Ectodermal cell (in vitro differentiated cells): ENCODE results near the gene RBL2.
"Not testable (repeated sequence)": the region's sequence is repeated elsewhere in the genome, so short reads cannot be mapped to it uniquely, and the experiment has no call there.

Experiments used
- H3K27ac ChIP-seq: 2 replicates; pipeline ENCODE4 v1.7.0; 2013; ENCODE audit warnings: mild to moderate bottlenecking, low read depth, low read length; ENCODE audit not compliant: insufficient read depth, poor library complexity, severe bottlenecking
- H3K27me3 ChIP-seq: 2 replicates; pipeline ENCODE4 v1.7.0; 2013; ENCODE audit warnings: mild to moderate bottlenecking, low read length; ENCODE audit not compliant: insufficient read depth, control insufficient read depth, poor library complexity, severe bottlenecking
- H3K36me3 ChIP-seq: one replicate; pipeline ENCODE4 v1.7.0; 2013; ENCODE audit warnings: low read length; ENCODE audit not compliant: control insufficient read depth, insufficient read depth
- H3K4me1 ChIP-seq: one replicate; pipeline ENCODE4 v1.7.0; 2013; ENCODE audit warnings: low read length; ENCODE audit not compliant: control insufficient read depth, insufficient read depth
- H3K4me3 ChIP-seq: 2 replicates; pipeline ENCODE4 v1.7.0; 2013; ENCODE audit warnings: low read depth, low read length, control low read depth; ENCODE audit not compliant: insufficient read depth
- H3K9me3 ChIP-seq: 2 replicates; pipeline ENCODE4 v1.7.0; 2013; ENCODE audit warnings: mild to moderate bottlenecking, low read length, moderate library complexity; ENCODE audit not compliant: control insufficient read depth
- WGBS, 2 experiments: methylation state at CpG; one replicate each; pipeline ENCODE4 v1.1.7; 2013; ENCODE audit warnings: missing lambda C conversion rate in 2 of 2; 5-methylcytosine and 5-hydroxymethylcytosine counted together

Gene RBL2

DNA sequence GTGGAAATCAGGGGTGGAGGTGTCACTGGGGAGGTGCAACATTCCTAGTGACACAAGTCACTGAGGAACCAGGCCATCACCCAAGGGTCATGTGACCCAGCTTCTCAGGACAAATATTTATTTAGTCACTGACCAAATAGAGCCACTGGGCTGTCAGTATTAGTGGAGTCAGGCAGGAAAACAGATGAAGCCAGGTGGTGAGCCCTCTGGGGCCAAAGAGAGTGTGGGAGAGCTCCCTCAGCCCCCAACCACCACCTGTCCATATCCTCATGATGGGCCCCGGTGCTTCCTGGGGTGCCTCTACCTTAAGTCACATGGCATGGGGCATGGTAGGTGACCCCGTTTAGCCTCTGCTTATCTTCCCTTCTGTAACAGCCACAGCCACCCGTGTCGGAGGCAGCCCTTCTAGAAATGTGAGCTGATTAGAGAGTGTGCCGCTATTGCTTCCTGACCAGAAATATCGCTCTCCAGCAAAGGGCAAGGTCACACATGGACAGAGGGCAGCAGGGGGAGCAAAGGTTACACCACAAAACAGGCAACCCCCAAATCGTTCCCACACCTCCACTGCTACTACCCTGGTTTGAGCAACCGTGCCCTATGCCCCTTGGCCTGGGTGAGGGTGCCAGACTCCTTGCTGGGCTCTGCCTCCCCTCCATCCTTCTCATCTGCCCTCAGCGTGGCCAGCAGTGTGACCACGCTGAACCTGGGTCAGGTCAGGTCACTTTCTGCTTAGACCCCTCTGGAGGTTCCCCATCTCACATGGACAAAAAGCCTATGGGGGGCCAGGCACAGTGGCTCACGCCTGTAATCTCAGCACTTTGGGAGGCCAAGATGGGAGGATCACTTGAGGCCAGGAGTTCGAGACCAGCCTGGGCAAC is 77.4 kb downstream of the RBL2 start:
- no peak overlapping the region for H3K4me3 ChIP-seq
- no peaks in the 10 kb centered on the region for H3K9me3 ChIP-seq
- H3K4me1 ChIP-seq: peaks cover 6% of the 10 kb centered on the region
- no peaks in the 10 kb centered on the region for H3K36me3 ChIP-seq
- whole genome bisulfite sequencing, 2 experiments: 93 to 94% methylated on average over 12 of the region's 12 CpGs
- no peak overlapping the region for H3K27ac ChIP-seq
- H3K27me3 ChIP-seq: no peaks in the 10 kb centered on the region

DNA sequence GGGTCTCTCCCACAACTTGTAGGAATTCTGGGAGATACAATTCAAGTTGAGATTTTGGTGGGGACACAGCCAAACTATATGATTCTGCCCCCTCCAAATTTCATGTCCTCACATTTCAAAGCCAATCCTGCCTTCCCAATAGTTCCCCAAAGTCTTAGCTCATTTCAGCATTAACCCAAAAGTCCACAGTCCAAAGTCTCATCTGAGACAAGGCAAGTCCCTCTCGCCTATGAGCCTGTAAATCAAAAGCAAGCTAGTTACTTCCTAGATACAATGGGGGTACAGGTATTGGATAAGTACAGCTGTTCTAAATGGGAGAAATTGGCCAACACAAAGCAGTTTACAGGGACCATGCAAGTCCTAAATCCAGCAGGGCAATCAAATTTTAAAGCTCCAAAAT is 78.5 kb downstream of the RBL2 start:
- 83 to 100% methylated on average over 1 of the region's 1 CpG for WGBS, 2 experiments
- H3K4me1 ChIP-seq, H3K9me3 ChIP-seq, H3K36me3 ChIP-seq, H3K27ac ChIP-seq, H3K4me3 ChIP-seq, H3K27me3 ChIP-seq: not testable (repeated sequence)

DNA sequence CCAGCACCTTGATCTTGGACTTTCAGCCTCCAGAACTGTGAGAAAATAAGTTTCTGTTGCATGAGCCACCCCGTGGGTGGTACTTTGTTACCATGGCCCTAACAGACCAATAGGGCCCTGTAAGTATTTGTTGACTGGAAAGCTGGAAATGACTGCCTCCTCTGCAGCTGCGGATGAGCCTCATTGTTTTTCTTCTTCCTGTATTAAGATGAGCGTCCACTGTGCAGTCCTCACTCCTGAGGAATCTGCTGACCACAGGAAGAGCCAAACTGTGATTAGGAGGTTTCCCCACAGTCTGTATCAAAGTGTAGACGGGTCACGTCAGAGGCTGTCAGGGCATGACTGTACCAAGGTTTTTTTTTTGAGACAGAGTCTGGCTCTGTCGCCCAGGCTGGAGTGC is 81.0 kb downstream of the RBL2 start:
- H3K4me3 ChIP-seq: no peak overlapping the region
- H3K27ac ChIP-seq: no peak overlapping the region
- WGBS, 2 experiments: 92 to 95% methylated on average over 6 of the region's 6 CpGs
- H3K36me3 ChIP-seq: no peaks in the 10 kb centered on the region
- H3K4me1 ChIP-seq: peaks cover 6% of the 10 kb centered on the region
- no peaks in the 10 kb centered on the region for H3K9me3 ChIP-seq
- H3K27me3 ChIP-seq: no peaks in the 10 kb centered on the region

DNA sequence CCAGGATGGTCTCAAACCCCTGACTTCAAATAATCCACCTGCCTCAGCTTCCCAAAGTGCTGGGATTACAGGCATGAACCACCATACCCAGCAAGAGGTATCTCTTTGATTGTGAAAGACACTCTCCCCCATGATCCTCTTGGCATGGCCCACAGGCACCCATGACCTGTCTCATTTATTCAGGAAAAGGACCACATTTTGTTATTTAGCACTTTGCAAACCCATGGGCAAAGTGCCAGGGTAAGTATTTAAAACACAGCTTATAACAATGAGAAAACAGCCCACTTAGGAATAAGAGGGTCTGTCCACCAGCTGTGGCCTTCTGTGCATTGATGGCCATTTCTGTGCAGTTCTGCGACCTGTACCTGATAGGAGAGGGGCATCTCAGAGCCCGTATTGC is 81.5 kb downstream of the RBL2 start:
- WGBS, 2 experiments: 86 to 91% methylated on average over 2 of the region's 2 CpGs
- Histone ChIP-seq H3K27ac (no peak overlapping the region), H3K36me3 (no peaks in the 10 kb centered on the region)

DNA sequence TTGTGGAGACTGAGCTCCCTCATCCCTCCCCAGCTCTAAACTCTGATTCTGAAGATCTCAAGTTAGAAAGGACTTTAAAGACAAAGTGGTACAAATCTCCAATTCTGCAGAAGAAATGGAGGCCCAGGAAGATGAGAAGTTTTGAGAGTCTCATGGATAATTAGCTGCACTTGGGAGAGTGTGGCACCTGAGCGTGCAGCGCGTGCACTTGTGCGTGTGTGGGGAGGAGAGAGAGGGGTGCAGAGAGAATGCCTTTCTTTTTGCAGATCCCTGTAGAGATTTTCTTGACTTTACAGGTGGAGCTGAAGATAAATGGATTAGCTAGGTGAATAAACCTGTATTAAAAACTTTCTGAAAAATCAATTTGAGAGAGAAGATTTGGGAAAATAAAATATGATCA is 83.6 kb downstream of the RBL2 start:
- H3K9me3 ChIP-seq: no peaks in the 10 kb centered on the region
- whole genome bisulfite sequencing, 2 experiments: 94 to 95% methylated on average over 4 of the region's 4 CpGs
- peaks cover 6% of the 10 kb centered on the region for H3K4me1 ChIP-seq
- no peak overlapping the region for H3K4me3 ChIP-seq
- no peak overlapping the region for H3K27ac ChIP-seq
- no peaks in the 10 kb centered on the region for H3K27me3 ChIP-seq
- H3K36me3 ChIP-seq: no peaks in the 10 kb centered on the region

More for the DNA sequence above, 81.5 kb downstream of the RBL2 start:
- no peaks in the 10 kb centered on the region for H3K9me3 ChIP-seq
- no peaks in the 10 kb centered on the region for H3K27me3 ChIP-seq
- H3K4me3 ChIP-seq: no peak overlapping the region
- peaks cover 6% of the 10 kb centered on the region for H3K4me1 ChIP-seq

DNA sequence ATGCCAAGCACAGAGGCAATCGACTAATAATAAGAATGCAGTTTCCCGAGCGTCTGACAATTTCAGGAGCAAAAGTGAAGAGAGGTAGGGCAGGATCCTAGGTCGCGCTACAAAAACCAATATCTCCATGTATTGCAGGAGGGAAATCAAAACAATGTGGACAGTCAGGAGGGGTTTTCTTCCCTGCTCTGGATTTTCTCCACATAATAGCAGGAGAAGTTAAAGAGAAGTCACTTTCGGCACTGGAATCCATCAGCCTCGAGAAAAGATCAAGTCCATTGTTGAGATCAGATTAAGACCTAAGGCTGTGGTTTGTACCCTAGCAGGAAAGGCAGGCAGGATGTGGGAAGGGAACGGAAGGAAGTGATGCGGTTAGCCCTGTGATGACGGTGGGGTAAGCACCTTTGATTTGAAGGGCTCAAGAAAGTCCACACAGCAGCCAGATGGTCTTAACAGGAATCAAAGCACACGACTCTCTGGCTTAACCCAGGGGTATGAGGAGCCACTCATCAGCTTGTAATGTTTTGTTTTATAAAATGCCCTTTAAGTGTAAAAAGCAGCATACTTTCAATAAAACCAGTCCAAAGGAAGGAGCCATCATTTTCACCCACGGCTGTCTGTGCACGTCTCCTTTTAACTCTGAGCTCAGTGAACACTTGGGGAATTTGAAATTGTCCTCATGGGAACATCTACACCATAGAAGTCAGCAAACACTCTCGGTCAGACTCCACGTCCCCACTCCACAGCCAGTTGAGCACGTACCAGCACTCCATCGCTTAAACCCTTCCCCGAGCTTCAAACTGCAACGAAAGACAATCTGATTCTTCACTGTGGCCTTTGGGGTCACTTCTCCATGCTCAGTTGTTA is 84.5 kb downstream of the RBL2 start:
- peaks cover 6% of the 10 kb centered on the region for H3K4me1 ChIP-seq
- no peak overlapping the region for H3K27ac ChIP-seq
- no peak overlapping the region for H3K4me3 ChIP-seq
- no peaks in the 10 kb centered on the region for H3K36me3 ChIP-seq
- H3K27me3 ChIP-seq: no peaks in the 10 kb centered on the region
- 94 to 95% methylated on average over 19 of the region's 19 CpGs for whole genome bisulfite sequencing, 2 experiments
- H3K9me3 ChIP-seq: no peaks in the 10 kb centered on the region

DNA sequence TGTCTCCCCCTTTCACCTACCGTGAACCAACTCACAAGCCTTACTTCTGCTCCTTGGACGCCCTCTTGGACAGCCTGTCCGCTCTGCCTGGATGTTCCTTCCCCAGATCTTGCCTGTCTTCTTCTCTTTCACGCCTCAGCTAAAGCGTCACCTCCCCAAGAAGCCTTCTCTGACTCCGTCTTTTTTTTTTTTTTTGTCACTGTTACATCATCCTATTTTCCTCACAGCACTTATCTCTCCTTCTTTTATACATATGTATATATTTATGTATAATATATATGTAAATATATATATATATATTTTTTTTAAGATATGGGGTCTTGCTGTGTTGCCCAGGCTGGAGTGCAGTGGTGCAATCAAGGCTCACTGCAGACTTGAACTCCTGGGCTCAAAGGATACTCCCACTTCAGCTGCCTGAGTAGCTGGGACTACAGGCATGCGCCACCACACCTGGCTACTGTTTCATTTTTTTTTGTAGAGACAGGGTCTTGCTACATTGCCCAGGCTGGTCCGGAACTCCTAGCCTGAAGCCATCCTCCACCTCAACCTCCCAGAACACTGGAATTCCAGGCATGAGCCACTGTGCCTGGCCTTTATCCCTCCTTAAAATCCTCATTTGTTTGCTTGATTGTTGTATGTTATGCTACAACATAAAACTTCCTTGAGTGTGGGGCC is 85.3 kb downstream of the RBL2 start:
- H3K4me1 ChIP-seq: peaks cover 6% of the 10 kb centered on the region
- no peaks in the 10 kb centered on the region for H3K9me3 ChIP-seq
- H3K27ac ChIP-seq: no peak overlapping the region
- no peaks in the 10 kb centered on the region for H3K36me3 ChIP-seq
- WGBS, 2 experiments: 93 to 95% methylated on average over 8 of the region's 8 CpGs
- H3K27me3 ChIP-seq: no peaks in the 10 kb centered on the region
- H3K4me3 ChIP-seq: no peak overlapping the region

DNA sequence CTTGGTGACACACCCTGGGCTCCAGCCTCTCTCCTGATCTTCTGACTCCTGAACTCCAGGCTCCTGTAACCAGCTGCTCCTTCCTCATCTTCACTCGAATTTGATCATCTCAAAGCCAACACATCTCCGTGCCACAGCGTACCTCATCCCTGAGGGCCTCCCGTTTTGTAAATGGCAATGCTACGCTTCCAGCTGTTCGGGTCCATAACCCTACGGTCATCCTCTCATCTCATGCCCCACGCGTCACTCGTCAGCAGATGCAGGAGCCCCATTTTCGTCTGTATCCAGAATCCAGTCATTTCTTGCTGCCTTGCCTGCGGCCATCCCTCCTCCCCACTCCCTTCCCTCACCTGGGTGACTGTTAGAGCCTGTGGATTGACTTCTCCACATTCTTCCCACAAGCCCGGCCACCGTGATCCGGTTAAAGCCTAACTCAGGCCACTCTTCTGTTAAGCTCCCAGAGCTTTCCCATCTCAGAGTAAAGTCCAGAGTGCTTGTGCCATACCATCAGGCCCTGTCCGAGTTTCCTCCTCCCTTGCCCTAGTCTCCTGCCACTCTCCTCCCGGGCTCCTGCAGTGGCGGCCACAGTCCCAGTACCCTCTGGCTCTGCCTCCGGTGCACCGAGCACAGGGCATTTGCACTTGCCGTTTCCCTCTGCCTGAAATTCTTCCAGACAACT is 89.0 kb downstream of the RBL2 start:
- Histone ChIP-seq H3K4me3 (no peak overlapping the region), H3K9me3 (no peaks in the 10 kb centered on the region), H3K4me1 (no peaks in the 10 kb centered on the region), H3K27me3 (no peaks in the 10 kb centered on the region), H3K27ac (no peak overlapping the region), H3K36me3 (no peaks in the 10 kb centered on the region)
- WGBS, 2 experiments: 94 to 95% methylated on average over 21 of the region's 21 CpGs

DNA sequence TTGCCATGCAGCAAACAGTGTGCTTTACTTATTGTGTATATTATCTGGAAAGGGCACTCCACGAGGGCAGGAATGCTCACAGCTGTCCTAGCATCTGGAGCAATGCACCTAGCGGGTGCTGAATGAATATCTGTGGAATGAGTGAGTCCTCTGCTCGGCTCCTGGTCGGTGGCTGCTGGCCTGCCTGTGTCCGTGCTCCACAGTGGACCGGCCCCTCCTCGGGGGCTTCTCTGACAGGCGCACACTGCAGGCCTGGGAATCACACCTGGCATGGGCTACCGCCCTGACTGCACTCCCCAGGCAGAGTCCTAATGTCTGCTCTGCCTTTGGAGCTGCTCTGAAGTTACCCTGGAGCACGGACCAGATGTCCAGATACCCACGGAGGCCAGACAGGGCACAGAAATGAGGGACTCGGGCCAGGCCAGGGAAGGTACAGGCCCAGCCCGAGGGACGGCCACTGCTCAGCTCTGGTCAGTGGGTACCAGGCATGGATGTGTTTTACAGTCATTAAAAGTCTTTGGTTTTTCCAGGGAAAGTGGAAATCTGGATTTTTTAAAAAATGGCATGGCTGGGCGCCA is 89.8 kb downstream of the RBL2 start:
- Histone ChIP-seq H3K36me3 (no peaks in the 10 kb centered on the region), H3K27me3 (no peaks in the 10 kb centered on the region), H3K27ac (no peak overlapping the region), H3K9me3 (no peaks in the 10 kb centered on the region), H3K4me1 (no peaks in the 10 kb centered on the region), H3K4me3 (no peak overlapping the region)
- WGBS, 2 experiments: 93 to 95% methylated on average over 15 of the region's 15 CpGs
